Vein endothelial cell (primary cell): ENCODE measurements around the gene NID2. TPM values are rescaled to one million over a fixed set of nuclear protein-coding genes. Genes with fewer than 3 reads are reported as not detected.

Experiments
- total RNA-seq: library from RNA; depleted of rRNA; stranded (reverse); fragments of >200 nt; gene quantifications from 2 replicates; pipeline ENCODE4 v1.2.3, GENCODE V29; 2012

Gene NID2, protein sequence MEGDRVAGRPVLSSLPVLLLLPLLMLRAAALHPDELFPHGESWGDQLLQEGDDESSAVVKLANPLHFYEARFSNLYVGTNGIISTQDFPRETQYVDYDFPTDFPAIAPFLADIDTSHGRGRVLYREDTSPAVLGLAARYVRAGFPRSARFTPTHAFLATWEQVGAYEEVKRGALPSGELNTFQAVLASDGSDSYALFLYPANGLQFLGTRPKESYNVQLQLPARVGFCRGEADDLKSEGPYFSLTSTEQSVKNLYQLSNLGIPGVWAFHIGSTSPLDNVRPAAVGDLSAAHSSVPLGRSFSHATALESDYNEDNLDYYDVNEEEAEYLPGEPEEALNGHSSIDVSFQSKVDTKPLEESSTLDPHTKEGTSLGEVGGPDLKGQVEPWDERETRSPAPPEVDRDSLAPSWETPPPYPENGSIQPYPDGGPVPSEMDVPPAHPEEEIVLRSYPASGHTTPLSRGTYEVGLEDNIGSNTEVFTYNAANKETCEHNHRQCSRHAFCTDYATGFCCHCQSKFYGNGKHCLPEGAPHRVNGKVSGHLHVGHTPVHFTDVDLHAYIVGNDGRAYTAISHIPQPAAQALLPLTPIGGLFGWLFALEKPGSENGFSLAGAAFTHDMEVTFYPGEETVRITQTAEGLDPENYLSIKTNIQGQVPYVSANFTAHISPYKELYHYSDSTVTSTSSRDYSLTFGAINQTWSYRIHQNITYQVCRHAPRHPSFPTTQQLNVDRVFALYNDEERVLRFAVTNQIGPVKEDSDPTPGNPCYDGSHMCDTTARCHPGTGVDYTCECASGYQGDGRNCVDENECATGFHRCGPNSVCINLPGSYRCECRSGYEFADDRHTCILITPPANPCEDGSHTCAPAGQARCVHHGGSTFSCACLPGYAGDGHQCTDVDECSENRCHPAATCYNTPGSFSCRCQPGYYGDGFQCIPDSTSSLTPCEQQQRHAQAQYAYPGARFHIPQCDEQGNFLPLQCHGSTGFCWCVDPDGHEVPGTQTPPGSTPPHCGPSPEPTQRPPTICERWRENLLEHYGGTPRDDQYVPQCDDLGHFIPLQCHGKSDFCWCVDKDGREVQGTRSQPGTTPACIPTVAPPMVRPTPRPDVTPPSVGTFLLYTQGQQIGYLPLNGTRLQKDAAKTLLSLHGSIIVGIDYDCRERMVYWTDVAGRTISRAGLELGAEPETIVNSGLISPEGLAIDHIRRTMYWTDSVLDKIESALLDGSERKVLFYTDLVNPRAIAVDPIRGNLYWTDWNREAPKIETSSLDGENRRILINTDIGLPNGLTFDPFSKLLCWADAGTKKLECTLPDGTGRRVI (N-terminal part only)
- 31.7 and 156 TPM in 2 replicates for total RNA-seq

DNA sequence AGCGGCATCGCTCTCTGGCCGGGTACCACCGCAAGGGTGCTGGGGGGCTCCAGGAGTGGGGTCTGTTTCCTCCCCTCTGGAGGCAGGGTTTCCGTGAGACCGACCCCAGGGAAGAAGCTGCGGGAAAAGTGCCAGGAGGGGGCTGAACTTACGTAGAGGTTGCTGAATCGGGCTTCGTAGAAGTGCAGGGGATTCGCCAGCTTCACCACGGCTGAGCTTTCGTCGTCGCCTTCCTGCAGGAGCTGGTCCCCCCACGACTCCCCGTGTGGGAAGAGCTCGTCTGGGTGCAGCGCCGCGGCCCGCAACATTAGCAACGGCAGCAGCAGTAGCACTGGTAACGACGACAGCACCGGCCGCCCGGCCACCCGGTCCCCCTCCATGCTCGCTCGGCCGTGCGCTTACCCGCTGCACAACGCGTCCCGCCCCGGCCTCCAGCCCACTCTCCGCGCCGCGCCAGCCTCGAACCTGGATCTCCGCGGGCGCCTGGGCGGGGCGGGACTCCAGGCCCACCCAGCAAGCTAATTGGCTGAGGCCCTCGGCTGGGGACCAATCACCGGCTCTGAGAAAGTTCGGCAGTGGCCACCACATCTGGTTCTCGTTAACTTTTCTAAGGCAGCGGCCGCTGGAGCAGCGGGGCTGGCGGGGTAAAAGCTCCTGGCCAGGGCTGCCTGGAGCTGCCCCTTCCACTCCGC is at the start of gene NID2:
NID2 (minus strand) TSS at position 445 of the 692 bp plus-strand sequence; CDS start at position 380, 65 bp downstream.

DNA sequence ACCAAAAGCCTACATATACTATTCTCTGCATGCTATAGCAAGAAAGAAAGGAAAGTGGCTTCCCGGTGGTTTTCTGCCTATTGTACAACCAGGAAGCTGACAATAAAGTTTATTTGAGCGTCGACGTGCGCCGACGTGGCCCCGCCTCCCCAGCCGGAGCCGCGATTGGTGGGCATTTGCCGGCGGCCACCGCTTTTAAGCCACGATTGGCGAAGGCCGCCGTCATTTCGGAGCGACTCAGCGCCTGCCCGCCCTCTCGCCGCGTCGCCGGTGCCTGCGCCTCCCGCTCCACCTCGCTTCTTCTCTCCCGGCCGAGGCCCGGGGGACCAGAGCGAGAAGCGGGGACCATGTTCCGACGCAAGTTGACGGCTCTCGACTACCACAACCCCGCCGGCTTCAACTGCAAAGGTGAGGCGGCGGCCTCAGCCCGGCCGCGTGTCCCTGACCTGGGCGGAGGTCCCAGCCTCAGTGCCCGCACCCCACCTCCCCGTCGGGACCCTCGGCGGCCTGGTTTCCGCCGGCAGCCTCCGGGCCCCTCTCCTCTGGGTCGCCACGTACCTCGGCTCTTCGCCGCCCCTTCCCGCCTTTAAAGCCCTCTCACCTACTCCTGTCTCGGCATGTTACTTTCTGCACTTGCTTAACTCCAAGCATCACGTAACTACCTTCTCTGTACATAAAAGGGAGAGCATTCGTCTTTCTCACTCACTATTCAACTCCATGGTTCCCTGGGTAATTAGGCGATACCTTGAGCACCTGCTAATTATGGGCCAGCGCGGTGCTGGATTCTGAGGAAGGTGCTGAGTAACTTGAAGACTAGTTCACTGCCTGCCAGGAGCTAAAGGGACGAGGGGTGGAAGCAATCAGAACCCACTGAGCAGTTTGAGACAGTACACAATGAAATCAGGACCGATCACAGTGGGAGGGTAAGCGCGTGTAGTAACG is 79.3 kb downstream of the NID2 start, which contains the start of gene RTRAF:
RTRAF (plus strand) TSS at position 254 of the 942 bp plus-strand sequence; CDS start at position 348, 94 bp downstream.

Other genes starting within 250 kb of the NID2 start
- 8.2 and 18.2 TPM in 2 replicates for gene GNG2, start 208.4 kb downstream of the NID2 start, total RNA-seq
- gene RTRAF, start 79.5 kb downstream of the NID2 start, total RNA-seq, result 83.3 and 105 TPM in 2 replicates
- gene PTGDR, start 198.6 kb upstream of the NID2 start, total RNA-seq, result not detected in 2 replicates
- not detected in 2 replicates for gene PTGER2, start 245.3 kb upstream of the NID2 start, total RNA-seq